ENCODE measurements around the gene COQ8A.
"Not testable (repeated sequence)": the region's sequence is repeated elsewhere in the genome, so short reads cannot be mapped to it uniquely, and the experiment has no call there.

The COQ8A gene

GRCh38 chr1:226983247-226983991, 43.3 kb downstream of the COQ8A start:
- no peak for DNase-seq (ENCODE audit: low spot score)
- no peak for FAIRE-seq

- DNase-seq (ENCODE audit: low spot score) (no peak), FAIRE-seq (no peak)
These were observed 43.9 kb downstream of the COQ8A start for GRCh38 chr1:226983992-226984364.

- FAIRE-seq (no peak), DNase-seq (ENCODE audit: low spot score) (no peak)
These were observed 44.6 kb downstream of the COQ8A start for GRCh38 chr1:226984521-226985238.

GRCh38 chr1:226985239-226985838, 45.2 kb downstream of the COQ8A start:
- FAIRE-seq, result no peak
- DNase-seq (ENCODE audit: low spot score), result no peak

GRCh38 chr1:226985839-226986463, 45.9 kb downstream of the COQ8A start:
- DNase-seq (ENCODE audit: low spot score), result no peak
- no peak for FAIRE-seq

- DNase-seq (ENCODE audit: low spot score) (no peak), FAIRE-seq (no peak)
These were observed 46.5 kb downstream of the COQ8A start for GRCh38 chr1:226986496-226987178.

- FAIRE-seq, result no peak
- no peak for DNase-seq (ENCODE audit: low spot score)
These were observed 47.1 kb downstream of the COQ8A start for GRCh38 chr1:226987179-226987536.

- no peak for DNase-seq (ENCODE audit: low spot score)
- no peak for FAIRE-seq
These were observed 47.7 kb downstream of the COQ8A start for GRCh38 chr1:226987623-226988333.

GRCh38 chr1:226988334-226988666, 48.2 kb downstream of the COQ8A start:
- no peak for DNase-seq (ENCODE audit: low spot score)
- FAIRE-seq, result no peak

GRCh38 chr1:226989085-226989920, 49.2 kb downstream of the COQ8A start:
- DNase-seq (ENCODE audit: low spot score), result no peak

GRCh38 chr1:226990133-226990716, 50.1 kb downstream of the COQ8A start:
- DNase-seq (ENCODE audit: low spot score) (no peak), FAIRE-seq (no peak)

More at GRCh38 chr1:226989085-226989920, 49.2 kb downstream of the COQ8A start:
- FAIRE-seq, result no peak

- FAIRE-seq (no peak), DNase-seq (ENCODE audit: low spot score) (no peak)
These were observed 51.8 kb downstream of the COQ8A start for GRCh38 chr1:226991920-226992319.

- FAIRE-seq (no peak), DNase-seq (ENCODE audit: low spot score) (no peak)
These were observed 53.9 kb downstream of the COQ8A start for GRCh38 chr1:226993814-226994585.

GRCh38 chr1:226994586-226995364, 54.7 kb downstream of the COQ8A start:
- FAIRE-seq (no peak), DNase-seq (ENCODE audit: low spot score) (no peak)

GRCh38 chr1:226995365-226996332, 55.6 kb downstream of the COQ8A start:
- FAIRE-seq (no peak), DNase-seq (ENCODE audit: low spot score) (no peak)

GRCh38 chr1:226999579-226999978, 59.5 kb downstream of the COQ8A start:
- FAIRE-seq, result not testable (repeated sequence)

GRCh38 chr1:227002531-227003049, 62.5 kb downstream of the COQ8A start:
- FAIRE-seq, result no peak
- no peak for DNase-seq (ENCODE audit: low spot score)

More at GRCh38 chr1:226999579-226999978, 59.5 kb downstream of the COQ8A start:
- DNase-seq (ENCODE audit: low spot score), result not testable (repeated sequence)
